Activated CD4-positive, CD25-positive, alpha-beta regulatory T cell treated with anti-CD3 and anti-CD28 coated beads, Interleukin-2, amount 50 U/mL, for 24 hours (primary cell): Measurements from ENCODE around the gene PRR7.
A peak's percentile ranks its signal among the peaks of the same experiment; 100 is the strongest.

ENCODE experiments used
- ATAC-seq, 2 donors: fragments of 150-1000 bp; cut with Tn5 transposase; one replicate each; pipeline ENCODE4 v1.10.0; 2021; ENCODE audit warnings: mild to moderate bottlenecking in 1 of 2, moderate library complexity in 1 of 2

Gene PRR7

GRCh38 chr5:177425196-177425800 lies 21.3 kb upstream of the PRR7 start:
- ATAC-seq, result no peak

GRCh38 chr5:177425801-177426565 lies 20.6 kb upstream of the PRR7 start:
- ATAC-seq, result peak; percentile 85 to 87

- ATAC-seq, result peak; percentile 6 to 61
Observed at GRCh38 chr5:177426566-177427210, 19.9 kb upstream of the PRR7 start, which contains the start of gene GRK6. Gene GRK6, plus strand, starts transcription at chr5:177426676. Its CDS starts 170 bp downstream, at chr5:177426846.

GRCh38 chr5:177427211-177427822 lies 19.3 kb upstream of the PRR7 start:
- ATAC-seq, result no peak

- no peak for ATAC-seq
Observed at GRCh38 chr5:177427919-177428573, 18.6 kb upstream of the PRR7 start.

GRCh38 chr5:177428574-177429217 lies 17.9 kb upstream of the PRR7 start:
- no peak for ATAC-seq

GRCh38 chr5:177429248-177430040 lies 17.2 kb upstream of the PRR7 start:
- peak; percentile 10 to 28 for ATAC-seq

GRCh38 chr5:177430140-177430951 lies 16.3 kb upstream of the PRR7 start:
- no peak for ATAC-seq

GRCh38 chr5:177430972-177431316 lies 15.7 kb upstream of the PRR7 start:
- no peak for ATAC-seq

- ATAC-seq, result peak; percentile 42 to 43
Observed at GRCh38 chr5:177431317-177432142, 15.1 kb upstream of the PRR7 start.

GRCh38 chr5:177432143-177432838 lies 14.3 kb upstream of the PRR7 start:
- peak; percentile 3 to 11 for ATAC-seq

- no peak for ATAC-seq
Observed at GRCh38 chr5:177432839-177433657, 13.6 kb upstream of the PRR7 start.

GRCh38 chr5:177433658-177434217 lies 12.9 kb upstream of the PRR7 start:
- no peak for ATAC-seq

GRCh38 chr5:177434437-177434836 lies 12.2 kb upstream of the PRR7 start:
- peak; percentile 77 to 80 for ATAC-seq

GRCh38 chr5:177434942-177435738 lies 11.5 kb upstream of the PRR7 start:
- ATAC-seq, result no peak

GRCh38 chr5:177435847-177436536 lies 10.6 kb upstream of the PRR7 start:
- no peak for ATAC-seq
